Testis (tissue), 3 donors: ENCODE data around the gene ZNF665. TPM values are rescaled to one million over a fixed set of nuclear protein-coding genes. Genes with fewer than 3 reads are reported as not detected.
"Not testable (repeated sequence)": the region's sequence is repeated elsewhere in the genome, so short reads cannot be mapped to it uniquely, and the experiment has no call there.

ENCODE experiments used
- DNase-seq: peaks from one replicate; pipeline ENCODE4 v3.0.0-alpha.2; 2019
- H3K27ac ChIP-seq, 2 donors: fragments of 200-600 bp; sonication (generic); one replicate each; pipeline ENCODE4 v1.5.1; 2019
- H3K27me3 ChIP-seq: fragments of 200-600 bp; sonication (generic); one replicate; pipeline ENCODE4 v1.5.1; 2019
- H3K36me3 ChIP-seq: fragments of 200-600 bp; sonication (generic); one replicate; pipeline ENCODE4 v1.5.1; 2017; ENCODE audit warnings: low read depth; ENCODE audit errors: missing control alignments
- H3K4me1 ChIP-seq: fragments of 200-600 bp; sonication (generic); one replicate; pipeline ENCODE4 v1.5.1; 2019
- H3K4me3 ChIP-seq, 2 donors: fragments of 200-600 bp; sonication (generic); one replicate each; pipeline ENCODE4 v1.5.1; 2017 to 2019
- H3K9me3 ChIP-seq: fragments of 200-600 bp; sonication (generic); one replicate; pipeline ENCODE4 v1.5.1; 2017
- CTCF ChIP-seq, 3 experiments: fragments of 450-650 bp in 2 of 3; fragments of 200-600 bp in 1 of 3; sonication (generic) in 1 of 3; IDR thresholded peaks; one replicate each; pipeline ENCODE4 v1.5.1; 2016 to 2019; ENCODE audit warnings: antibody characterized with exemption in 3 of 3, mild to moderate bottlenecking in 2 of 3, moderate library complexity in 1 of 3
- POLR2A ChIP-seq: fragments of 450-650 bp; IDR thresholded peaks from one replicate; pipeline ENCODE4 v1.6.1; 2017; ENCODE audit warnings: antibody characterized with exemption, mild to moderate bottlenecking, moderate library complexity
- WGBS, 2 donors: methylation state at CpG; one replicate each; pipeline ENCODE4 v1.1.5; 2018; 5-methylcytosine and 5-hydroxymethylcytosine counted together
- intact Hi-C: fragments of 100-400 bp; cut with DNase I; formaldehyde crosslinking; loops from one replicate; pipeline ENCODE4 v1.15.1; 2023; ENCODE audit warnings: low total_unique reads
- polyA plus RNA-seq: library from polyadenylated mRNA; stranded (reverse); fragments of 350-450 nt; fragmentation: Illumina TruSeq; extraction: RNeasy Lipid Tissue Mini Kit (QIAGEN cat#74804); gene quantifications from one replicate; pipeline ENCODE4 v1.2.3, GENCODE V29; 2014; ENCODE audit warnings: low read depth, low replicate concordance; ENCODE audit not compliant: insufficient read depth
- total RNA-seq, 2 donors: library from RNA; depleted of rRNA; stranded (reverse); fragments of >200 nt; gene quantifications; one replicate each; pipeline ENCODE4 v1.2.3, GENCODE V29; 2016

The ZNF665 gene
- total and polyA plus RNA-seq, 3 donors from 2014 or later = 4.2 to 11.7 (median 7.6) TPM

DNA sequence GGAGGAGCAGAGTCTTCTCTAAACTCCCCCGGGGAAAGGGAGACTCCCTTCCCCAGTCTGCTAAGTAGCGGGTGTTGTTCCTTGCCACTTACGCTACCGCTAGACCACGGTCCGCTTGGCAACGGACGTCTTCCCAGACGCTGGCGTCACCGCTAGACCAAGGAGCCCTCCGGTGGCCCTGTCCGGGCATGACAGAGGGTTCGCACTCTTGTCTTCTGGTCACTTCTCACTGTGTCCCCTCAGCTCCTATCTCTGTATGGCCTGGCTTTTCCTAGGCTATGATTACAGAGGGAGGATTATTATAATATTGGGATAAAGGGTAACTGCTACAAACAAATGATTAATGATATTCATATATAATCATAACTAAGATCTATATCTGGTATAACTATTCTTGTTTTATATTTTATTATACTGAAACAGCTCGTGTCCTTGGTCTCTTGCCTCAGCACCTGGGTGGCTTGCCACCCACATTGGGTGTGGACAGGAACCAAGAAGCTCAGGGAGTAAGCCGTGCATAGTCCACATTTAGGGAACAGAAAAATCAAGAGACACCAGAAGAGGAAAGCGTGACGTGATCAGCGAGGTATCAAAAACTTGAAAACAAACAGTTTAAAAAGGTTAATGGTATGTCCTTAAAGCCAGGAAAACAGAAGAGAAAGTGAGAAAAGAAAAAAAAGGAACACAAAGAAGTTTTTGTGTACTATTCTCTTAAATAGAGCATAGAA, 7.8 kb downstream of the ZNF665 start:
- H3K4me3 ChIP-seq, H3K9me3 ChIP-seq, H3K36me3 ChIP-seq, H3K4me1 ChIP-seq, H3K27ac ChIP-seq, H3K27me3 ChIP-seq, intact Hi-C loops: not testable (repeated sequence)
- peak in 1 of 3 experiments; percentile 3 for TF ChIP-seq CTCF (IDR thresholded peaks at IDR 0.05)
- WGBS, 2 donors = 89 to 91% methylated on average over 11 to 13 of the region's 19 CpGs
- DNase-seq = peak; percentile 68

DNA sequence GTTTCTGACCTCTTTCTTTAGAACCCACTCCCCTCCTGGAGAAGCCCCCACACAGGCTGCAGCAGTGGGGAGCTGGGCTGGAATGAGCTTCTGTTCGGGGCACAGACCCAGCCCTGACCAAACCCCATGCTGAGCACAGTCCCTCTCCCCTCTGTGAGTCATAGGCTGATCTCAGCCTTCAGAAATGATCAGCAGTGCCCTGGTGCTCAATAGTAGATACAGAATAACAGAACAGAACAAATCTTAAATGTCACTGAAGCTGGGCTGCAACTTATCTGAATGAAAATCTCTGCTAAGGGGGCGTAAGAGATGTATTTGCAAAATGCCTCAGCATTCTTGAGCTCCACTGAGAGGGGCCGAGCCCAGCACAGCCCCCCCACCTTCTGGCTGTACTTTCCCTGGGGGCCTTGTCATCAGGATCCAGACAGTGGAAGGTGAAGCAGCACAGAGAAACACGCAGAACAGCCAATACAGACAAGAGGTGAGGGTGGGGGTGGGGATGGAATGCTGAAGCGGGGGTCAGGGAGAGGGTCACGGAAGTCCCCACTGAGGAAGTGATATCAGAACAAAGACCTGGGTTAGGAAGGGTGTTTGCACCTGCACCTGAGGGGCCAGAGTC, 9.9 kb downstream of the ZNF665 start:
- no peaks in the 10 kb centered on the region for H3K4me1 ChIP-seq
- H3K9me3 ChIP-seq = no peaks in the 10 kb centered on the region
- H3K27me3 ChIP-seq = no peaks in the 10 kb centered on the region
- 78 to 89% methylated on average over 6 of the region's 6 CpGs for WGBS, 2 donors
- no peak overlapping the region for H3K27ac ChIP-seq
- no peak for DNase-seq
- TF ChIP-seq CTCF (IDR thresholded peaks at IDR 0.05) (no peak), POLR2A (no peak)
- intact Hi-C loops = no loop called here
- H3K36me3 ChIP-seq = no peaks in the 10 kb centered on the region
- no peak overlapping the region for H3K4me3 ChIP-seq

DNA sequence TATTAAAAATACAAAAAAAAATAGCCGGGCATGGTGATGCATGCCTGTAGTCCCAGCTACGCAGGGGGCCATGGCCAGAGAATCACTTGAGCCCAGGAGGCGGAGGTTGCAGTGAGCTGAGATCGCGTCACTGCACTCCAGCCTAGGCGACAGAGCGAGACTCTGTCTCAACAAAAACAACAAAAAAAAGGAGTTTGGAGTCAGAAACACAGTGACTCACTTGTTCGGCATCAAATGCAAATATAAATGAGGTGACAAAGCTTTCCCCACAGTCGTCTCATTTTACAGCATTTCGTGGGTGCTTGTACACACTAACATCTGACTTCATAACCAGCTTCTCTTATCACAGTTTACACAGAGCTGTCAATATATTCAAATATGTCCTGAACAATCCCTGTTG, 11.0 kb downstream of the ZNF665 start:
- WGBS, 2 donors = 93 to 97% methylated on average over 10 of the region's 10 CpGs
- Histone ChIP-seq H3K36me3 (no peaks in the 10 kb centered on the region), H3K4me3 (no peak overlapping the region), H3K9me3 (no peaks in the 10 kb centered on the region), H3K27ac (no peak overlapping the region), H3K4me1 (no peaks in the 10 kb centered on the region), H3K27me3 (no peaks in the 10 kb centered on the region)
- DNase-seq = no peak
- intact Hi-C loops = no loop called here
- TF ChIP-seq CTCF (IDR thresholded peaks at IDR 0.05) (no peak), POLR2A (no peak)

DNA sequence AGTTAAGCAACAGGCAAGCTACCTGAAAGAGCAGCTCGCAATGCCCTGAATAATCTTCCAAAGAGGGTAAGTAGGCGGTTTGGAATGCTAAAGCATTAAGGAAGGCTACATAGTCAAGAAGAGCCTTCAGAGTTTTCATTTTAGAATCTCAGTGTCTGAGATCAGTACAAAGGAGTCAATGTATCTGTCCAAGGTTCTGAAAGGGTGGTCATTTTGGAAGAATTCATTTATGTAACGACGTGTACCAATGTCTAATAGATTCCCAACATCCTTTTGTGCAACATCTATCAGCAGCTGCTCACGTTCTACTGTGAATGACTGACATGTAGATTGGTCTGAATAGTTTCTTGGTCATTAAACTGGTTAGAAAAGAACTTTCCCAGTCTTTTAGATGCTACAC, 15.2 kb downstream of the ZNF665 start:
- Histone ChIP-seq H3K4me3 (no peak overlapping the region), H3K4me1 (no peaks in the 10 kb centered on the region), H3K36me3 (no peaks in the 10 kb centered on the region), H3K27me3 (no peaks in the 10 kb centered on the region), H3K27ac (no peak overlapping the region), H3K9me3 (no peaks in the 10 kb centered on the region)
- intact Hi-C loops = no loop called here
- TF ChIP-seq CTCF (IDR thresholded peaks at IDR 0.05) = no peak
- DNase-seq = no peak
- 91 to 94% methylated on average over 5 of the region's 5 CpGs for WGBS, 2 donors

DNA sequence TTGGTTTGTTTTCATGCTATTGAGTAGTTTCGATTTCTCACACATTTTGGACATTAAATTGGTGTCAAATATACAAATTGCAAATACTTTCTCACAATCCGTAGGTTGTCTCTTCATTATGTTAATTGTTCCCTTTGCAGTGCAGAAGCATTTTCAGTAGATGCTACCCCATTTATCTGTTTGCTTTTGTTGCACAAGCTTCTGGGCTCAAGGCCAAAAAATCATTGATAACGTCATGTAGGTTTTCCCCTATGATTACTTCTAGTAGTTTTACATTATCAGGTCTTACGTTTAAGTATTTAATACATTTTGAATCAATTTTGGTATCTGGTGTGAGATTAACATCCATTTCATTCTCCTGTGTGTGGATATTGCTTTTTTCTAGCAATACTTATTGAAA, 20.3 kb downstream of the ZNF665 start:
- H3K36me3 ChIP-seq = no peaks in the 10 kb centered on the region
- H3K27me3 ChIP-seq = no peaks in the 10 kb centered on the region
- TF ChIP-seq POLR2A = no peak
- TF ChIP-seq CTCF (IDR thresholded peaks at IDR 0.05) = no peak
- H3K27ac ChIP-seq = no peak overlapping the region
- H3K4me3 ChIP-seq = no peak overlapping the region
- intact Hi-C loops = no loop called here
- 56 to 71% methylated on average over 4 of the region's 4 CpGs for WGBS, 2 donors
- no peak for DNase-seq
- H3K9me3 ChIP-seq = no peaks in the 10 kb centered on the region
- no peaks in the 10 kb centered on the region for H3K4me1 ChIP-seq
